Gastrocnemius medialis (tissue), 4 donors: ENCODE data around the gene TFPI.

ENCODE experiments used
- POLR2A ChIP-seq, 2 donors: fragments of 450-650 bp; IDR thresholded peaks; one replicate each; pipeline ENCODE4 v1.6.1; 2017; ENCODE audit warnings: antibody characterized with exemption in 2 of 2, mild to moderate bottlenecking in 2 of 2, moderate library complexity in 2 of 2
- TF ChIP-seq, protein P1 (sequence below), 5 experiments: fragments of 450-650 bp in 3 of 5; fragments of 200-600 bp in 2 of 5; sonication (generic) in 2 of 5; IDR thresholded peaks in 4 of 5; conservative IDR thresholded peaks in 1 of 5; 1 replicate in 4 of 5; 2 replicates in 1 of 5; pipeline ENCODE4 v1.5.1; 2016 to 2019; ENCODE audit warnings: antibody characterized with exemption in 5 of 5, mild to moderate bottlenecking in 3 of 5, moderate library complexity in 3 of 5

DNA sequence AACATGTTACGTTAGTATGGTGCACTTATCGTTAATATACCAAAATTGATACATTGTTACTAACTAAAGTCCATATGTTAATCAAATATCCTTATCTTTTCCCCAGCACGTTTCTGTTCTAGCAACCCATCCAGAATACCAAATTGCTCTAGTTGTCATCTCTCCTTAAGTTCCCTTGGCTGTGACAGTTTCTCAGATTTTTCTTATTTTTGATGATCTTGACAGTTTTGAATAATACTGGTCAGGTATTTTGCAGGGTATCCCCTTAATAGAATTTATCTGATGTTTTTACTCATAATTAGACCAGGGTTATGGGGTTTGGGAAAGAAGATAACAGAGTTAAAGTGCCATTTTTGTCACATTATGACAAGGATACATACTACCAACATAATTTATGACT lies 47.8 kb downstream of the TFPI start:
- TF ChIP-seq POLR2A (IDR thresholded peaks at IDR 0.05), result no peak
- TF ChIP-seq, protein P1, sequence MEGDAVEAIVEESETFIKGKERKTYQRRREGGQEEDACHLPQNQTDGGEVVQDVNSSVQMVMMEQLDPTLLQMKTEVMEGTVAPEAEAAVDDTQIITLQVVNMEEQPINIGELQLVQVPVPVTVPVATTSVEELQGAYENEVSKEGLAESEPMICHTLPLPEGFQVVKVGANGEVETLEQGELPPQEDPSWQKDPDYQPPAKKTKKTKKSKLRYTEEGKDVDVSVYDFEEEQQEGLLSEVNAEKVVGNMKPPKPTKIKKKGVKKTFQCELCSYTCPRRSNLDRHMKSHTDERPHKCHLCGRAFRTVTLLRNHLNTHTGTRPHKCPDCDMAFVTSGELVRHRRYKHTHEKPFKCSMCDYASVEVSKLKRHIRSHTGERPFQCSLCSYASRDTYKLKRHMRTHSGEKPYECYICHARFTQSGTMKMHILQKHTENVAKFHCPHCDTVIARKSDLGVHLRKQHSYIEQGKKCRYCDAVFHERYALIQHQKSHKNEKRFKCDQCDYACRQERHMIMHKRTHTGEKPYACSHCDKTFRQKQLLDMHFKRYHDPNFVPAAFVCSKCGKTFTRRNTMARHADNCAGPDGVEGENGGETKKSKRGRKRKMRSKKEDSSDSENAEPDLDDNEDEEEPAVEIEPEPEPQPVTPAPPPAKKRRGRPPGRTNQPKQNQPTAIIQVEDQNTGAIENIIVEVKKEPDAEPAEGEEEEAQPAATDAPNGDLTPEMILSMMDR (IDR thresholded peaks at IDR 0.05 in 4 of 5, conservative IDR thresholded peaks at IDR 0.05 in 1 of 5), result no peak
